Endothelial cell of coronary artery (primary cell): ENCODE results near the gene NPIPB13. TPM values are rescaled to one million over a fixed set of nuclear protein-coding genes. Genes with fewer than 3 reads are reported as not detected.

ENCODE experiments used
- total RNA-seq: library from RNA; depleted of rRNA; stranded (reverse); fragments of >200 nt; gene quantifications from 2 replicates; pipeline ENCODE4 v1.2.3, GENCODE V29; 2014

The NPIPB13 gene
- 0.94 and 1.3 TPM in 2 replicates for total RNA-seq

DNA sequence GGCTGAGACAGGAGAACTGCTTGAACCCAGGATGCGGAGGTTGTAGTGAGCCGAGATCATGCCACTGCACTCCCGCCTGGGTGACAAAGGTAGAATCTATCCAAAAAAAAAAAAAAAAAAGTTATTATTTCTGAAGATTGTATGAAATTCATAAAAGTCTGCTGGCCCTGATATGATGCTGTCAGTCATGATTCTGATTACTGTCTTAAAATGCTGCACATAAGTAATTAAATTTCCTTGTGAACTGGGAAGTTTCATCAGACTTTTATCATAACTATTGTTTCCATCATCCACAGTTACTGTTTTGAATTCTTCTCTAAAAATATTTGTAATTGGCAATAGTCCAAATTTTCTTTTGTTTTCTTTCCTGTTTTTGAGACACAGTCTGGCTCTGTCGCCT lies at the start of gene NPIPB13:
TSS of gene NPIPB13 (minus strand) at position 101 of the 400 bp plus-strand sequence. CDS start 2,906 bp downstream, outside the sequence.

GRCh38 chr16:30199049-30199448 lies 49.2 kb downstream of the NPIPB13 start, which contains the start of gene SULT1A3:
TSS of gene SULT1A3 (plus strand) at chr16:30199255. CDS start at chr16:30200729, 1,474 bp downstream.

Other genes starting within 250 kb of the NPIPB13 start
- 0.09 and 0.38 TPM in 2 replicates for gene DOC2A, start 237.5 kb downstream of the NPIPB13 start, total RNA-seq
- gene C16orf92, start 225.3 kb downstream of the NPIPB13 start, total RNA-seq: not detected in 2 replicates
- gene TLCD3B, start 217.2 kb downstream of the NPIPB13 start, total RNA-seq: 0.09 TPM in 2 replicates
- gene ALDOA, start 182.7 kb downstream of the NPIPB13 start, total RNA-seq: 358 and 754 TPM in 2 replicates
- 221 and 246 TPM in 2 replicates for gene PPP4C, start 172.5 kb downstream of the NPIPB13 start, total RNA-seq
- gene TBX6, start 156.6 kb downstream of the NPIPB13 start, total RNA-seq: 0.09 and 0.19 TPM in 2 replicates
- gene YPEL3, start 152.3 kb downstream of the NPIPB13 start, total RNA-seq: 6.2 and 9.3 TPM in 2 replicates
- gene GDPD3, start 134.9 kb downstream of the NPIPB13 start, total RNA-seq: 0.81 and 1.3 TPM in 2 replicates
- 25.6 and 28.0 TPM in 2 replicates for gene MAPK3, start 125.3 kb downstream of the NPIPB13 start, total RNA-seq
- 0.75 and 2.7 TPM in 2 replicates for gene CORO1A, start 64.9 kb downstream of the NPIPB13 start, total RNA-seq
- 39.0 and 39.6 TPM in 2 replicates for gene BOLA2B, start 54.8 kb downstream of the NPIPB13 start, total RNA-seq
- 39.4 and 46.1 TPM in 2 replicates for gene SLX1A, start 54.6 kb downstream of the NPIPB13 start, total RNA-seq
- gene SULT1A3, start 49.2 kb downstream of the NPIPB13 start, total RNA-seq: 1.7 and 2.8 TPM in 2 replicates
- 35.4 and 35.5 TPM in 2 replicates for gene CD2BP2, start 106.8 kb upstream of the NPIPB13 start, total RNA-seq
- gene TBC1D10B, start 122.0 kb upstream of the NPIPB13 start, total RNA-seq: 30.8 and 34.5 TPM in 2 replicates
- gene MYL11, start 126.3 kb upstream of the NPIPB13 start, total RNA-seq: not detected in 2 replicates
- 0.09 TPM in 1 of 2 replicates, not detected in the other for gene SEPTIN1, start 134.1 kb upstream of the NPIPB13 start, total RNA-seq
- gene ZNF48, start 146.9 kb upstream of the NPIPB13 start, total RNA-seq: 13.3 and 21.8 TPM in 2 replicates
- 7.9 and 9.9 TPM in 2 replicates for gene ZNF771, start 159.1 kb upstream of the NPIPB13 start, total RNA-seq
- gene DCTPP1, start 181.6 kb upstream of the NPIPB13 start, total RNA-seq: 20.4 and 35.1 TPM in 2 replicates
- gene SEPHS2, start 197.4 kb upstream of the NPIPB13 start, total RNA-seq: 13.6 and 13.8 TPM in 2 replicates
- gene ITGAL, start 224.3 kb upstream of the NPIPB13 start, total RNA-seq: not detected in 2 replicates